Osteoblast (primary cell): ENCODE data around the gene PEAK3. TPM values are rescaled to one million over a fixed set of nuclear protein-coding genes. Genes with fewer than 3 reads are reported as not detected.
A peak's percentile ranks its signal among the peaks of the same experiment; 100 is the strongest.

Source experiments
- DNase-seq: peaks from one replicate; pipeline ENCODE4 v3.0.0; 2011; ENCODE audit warnings: low spot score, mixed read lengths; ENCODE audit not compliant: insufficient read length; ENCODE audit errors: missing footprints
- H2AFZ ChIP-seq: 2 replicates; pipeline ENCODE4 v1.6.0; 2011; ENCODE audit warnings: mild to moderate bottlenecking, low read length
- H3K27ac ChIP-seq: 2 replicates; pipeline ENCODE4 v1.5.1; 2011; ENCODE audit warnings: mild to moderate bottlenecking, low read depth, low read length, moderate library complexity
- H3K27me3 ChIP-seq: 2 replicates; pipeline ENCODE4 v1.6.0; 2012; ENCODE audit warnings: mild to moderate bottlenecking, control low read depth, inconsistent platforms, low read length, moderate library complexity; ENCODE audit not compliant: insufficient read depth
- H3K36me3 ChIP-seq: 2 replicates; pipeline ENCODE4 v1.5.1; 2011; ENCODE audit warnings: mild to moderate bottlenecking, low read length, control low read depth, moderate library complexity; ENCODE audit not compliant: insufficient read depth
- H3K4me1 ChIP-seq: 2 replicates; pipeline ENCODE4 v1.5.1; 2011; ENCODE audit warnings: mild to moderate bottlenecking, low read length, control low read depth, moderate library complexity; ENCODE audit not compliant: insufficient read depth
- H3K4me2 ChIP-seq: 2 replicates; pipeline ENCODE4 v1.6.0; 2011; ENCODE audit warnings: mild to moderate bottlenecking, low read length; ENCODE audit not compliant: insufficient read depth
- H3K4me3 ChIP-seq: fragments of 200-600 bp; sonication (generic); 3 replicates; pipeline ENCODE4 v1.5.1; 2012; ENCODE audit warnings: mild to moderate bottlenecking, low read length, inconsistent platforms; ENCODE audit not compliant: insufficient read depth
- H3K79me2 ChIP-seq: 2 replicates; pipeline ENCODE4 v1.6.0; 2012; ENCODE audit warnings: mild to moderate bottlenecking, low read length, control low read depth, inconsistent platforms; ENCODE audit not compliant: insufficient read depth
- H3K9me3 ChIP-seq: 2 replicates; pipeline ENCODE4 v1.5.1; 2011; ENCODE audit warnings: low read depth, low read length, control low read depth
- H4K20me1 ChIP-seq: 2 replicates; pipeline ENCODE4 v1.6.0; 2012; ENCODE audit warnings: mild to moderate bottlenecking, low read length, control low read depth; ENCODE audit not compliant: insufficient read depth
- CTCF ChIP-seq: IDR thresholded peaks from 2 replicates; pipeline ENCODE4 v1.5.1; 2011; ENCODE audit warnings: mild to moderate bottlenecking, low read depth, low read length, moderate library complexity; ENCODE audit errors: extremely low read depth
- total RNA-seq: library from RNA; depleted of rRNA; stranded (reverse); fragments of >200 nt; gene quantifications from 2 replicates; pipeline ENCODE4 v1.2.3, GENCODE V29; 2012

PEAK3 gene
- total RNA-seq, 1 donor: not detected

GRCh38 chr19:2229103-2230032, 52.6 kb downstream of the PEAK3 start:
- Histone ChIP-seq H3K4me2 (no peak overlapping the region), H3K36me3 (peaks cover 55% of the 10 kb centered on the region), H3K4me1 (no peaks in the 10 kb centered on the region), H3K27me3 (no peaks in the 10 kb centered on the region), H3K4me3 (no peak overlapping the region), H3K27ac (no peak overlapping the region), H3K9me3 (no peaks in the 10 kb centered on the region), H4K20me1 (peaks cover 15% of the 10 kb centered on the region), H3K79me2 (peaks cover 58% of the 10 kb centered on the region), H2AFZ (no peak overlapping the region)
- no peak for TF ChIP-seq CTCF
- no peak for DNase-seq

- H3K27me3 ChIP-seq: no peaks in the 10 kb centered on the region
- H3K79me2 ChIP-seq: peaks cover 53% of the 10 kb centered on the region
- no peak overlapping the region for H3K4me2 ChIP-seq
- H4K20me1 ChIP-seq: peaks cover 12% of the 10 kb centered on the region
- no peaks in the 10 kb centered on the region for H3K4me1 ChIP-seq
- DNase-seq: peak; percentile 90
- peaks cover 60% of the 10 kb centered on the region for H3K36me3 ChIP-seq
- H2AFZ ChIP-seq: no peak overlapping the region
- H3K4me3 ChIP-seq: no peak overlapping the region
- no peak for TF ChIP-seq CTCF
- no peaks in the 10 kb centered on the region for H3K9me3 ChIP-seq
- H3K27ac ChIP-seq: no peak overlapping the region
Measured at GRCh38 chr19:2228157-2229030, 53.6 kb downstream of the PEAK3 start.

- DNase-seq: peak; percentile 91
- no peak overlapping the region for H3K27ac ChIP-seq
- H3K36me3 ChIP-seq: peaks cover 52% of the 10 kb centered on the region
- no peaks in the 10 kb centered on the region for H3K9me3 ChIP-seq
- H3K27me3 ChIP-seq: no peaks in the 10 kb centered on the region
- no peak overlapping the region for H3K4me2 ChIP-seq
- no peak for TF ChIP-seq CTCF
- no peak overlapping the region for H2AFZ ChIP-seq
- peaks cover 47% of the 10 kb centered on the region for H3K79me2 ChIP-seq
- H3K4me3 ChIP-seq: no peak overlapping the region
- H3K4me1 ChIP-seq: no peaks in the 10 kb centered on the region
- peaks cover 9% of the 10 kb centered on the region for H4K20me1 ChIP-seq
Measured at GRCh38 chr19:2227415-2228156, 54.4 kb downstream of the PEAK3 start.
